OCI-LY1 (cell line): Measurements from ENCODE around the gene PSD.
A peak's percentile ranks its signal among the peaks of the same experiment; 100 is the strongest.

ENCODE experiments used
- H2AFZ ChIP-seq: fragments of 200-600 bp; sonication (generic), shearing (Covaris generic); 2 replicates; pipeline ENCODE4 v1.6.0; 2014; ENCODE audit warnings: antibody characterized with exemption, mild to moderate bottlenecking, low read length
- H3F3A ChIP-seq: fragments of 200-600 bp; sonication (generic), shearing (Covaris generic); 2 replicates; pipeline ENCODE4 v1.6.0; 2014; ENCODE audit warnings: mild to moderate bottlenecking, antibody characterized with exemption, low read length, moderate library complexity; ENCODE audit not compliant: insufficient read depth
- H3K27ac ChIP-seq: fragments of 200-600 bp; sonication (generic); 2 replicates; pipeline ENCODE4 v1.5.1; 2014; ENCODE audit warnings: low read length, mixed run types, mild to moderate bottlenecking, low read depth; ENCODE audit not compliant: poor library complexity, severe bottlenecking
- H3K27me3 ChIP-seq: fragments of 200-600 bp; sonication (generic); 2 replicates; pipeline ENCODE4 v1.6.0; 2014; ENCODE audit warnings: antibody characterized with exemption, mild to moderate bottlenecking, low read length, moderate library complexity; ENCODE audit not compliant: insufficient read depth
- H3K36me3 ChIP-seq: fragments of 200-600 bp; sonication (generic); 2 replicates; pipeline ENCODE4 v1.6.1; 2014; ENCODE audit warnings: mild to moderate bottlenecking, antibody characterized with exemption, low read length, moderate library complexity, mixed read lengths; ENCODE audit not compliant: insufficient read depth
- H3K4me1 ChIP-seq: fragments of 200-600 bp; sonication (generic); 2 replicates; pipeline ENCODE4 v1.5.1; 2014; ENCODE audit warnings: mild to moderate bottlenecking, low read length, moderate library complexity; ENCODE audit not compliant: insufficient read depth, severe bottlenecking
- H3K4me2 ChIP-seq: fragments of 200-600 bp; sonication (generic), shearing (Covaris generic); 2 replicates; pipeline ENCODE4 v1.6.1; 2014; ENCODE audit warnings: low read length
- H3K4me3 ChIP-seq: fragments of 200-600 bp; sonication (generic); 2 replicates; pipeline ENCODE4 v1.5.1; 2014; ENCODE audit warnings: low read length, low read depth, mild to moderate bottlenecking, mixed read lengths; ENCODE audit not compliant: poor library complexity, severe bottlenecking
- H3K79me2 ChIP-seq: fragments of 200-600 bp; shearing (Covaris generic); 2 replicates; pipeline ENCODE4 v1.6.1; 2016; ENCODE audit warnings: mixed run types, low read length, mixed read lengths; ENCODE audit not compliant: insufficient read depth
- H3K9ac ChIP-seq: fragments of 200-600 bp; sonication (generic), shearing (Covaris generic); 2 replicates; pipeline ENCODE4 v1.6.1; 2014; ENCODE audit warnings: mild to moderate bottlenecking, low read length, mixed read lengths
- H3K9me2 ChIP-seq: fragments of 200-600 bp; sonication (generic), shearing (Covaris generic); 2 replicates; pipeline ENCODE4 v1.6.1; 2014; ENCODE audit warnings: low read depth, mild to moderate bottlenecking, low read length, mixed read lengths
- H3K9me3 ChIP-seq: fragments of 200-600 bp; shearing (Covaris generic); 2 replicates; pipeline ENCODE4 v1.6.1; 2014; ENCODE audit warnings: low read length, mixed read lengths
- H4K20me1 ChIP-seq: fragments of 200-600 bp; sonication (generic), shearing (Covaris generic); 2 replicates; pipeline ENCODE4 v1.6.0; 2016; ENCODE audit warnings: mild to moderate bottlenecking, low read length; ENCODE audit not compliant: insufficient read depth
- EZH2 ChIP-seq: fragments of 200-600 bp; sonication (generic), shearing (Covaris generic); IDR thresholded peaks from 2 replicates; pipeline ENCODE4 v1.8.0; 2017; ENCODE audit warnings: borderline replicate concordance, mixed run types, mild to moderate bottlenecking, antibody characterized with exemption, low read length, moderate library complexity, mixed read lengths
- TF ChIP-seq, protein P1 (sequence below): fragments of 200-600 bp; sonication (generic), shearing (Covaris generic); IDR thresholded peaks from 2 replicates; pipeline ENCODE4 v1.5.1; 2017; ENCODE audit warnings: mild to moderate bottlenecking, antibody characterized with exemption, low read length, moderate library complexity, mixed read lengths

PSD gene

GRCh38 chr10:102418622-102419268, at the start of gene PSD:
TSS of gene PSD (minus strand) at chr10:102418785. CDS start at chr10:102417038, 1,747 bp downstream.
- peak within 1 kb of the TSS; percentile 96 for H3K4me2 ChIP-seq
- H3K27ac ChIP-seq: no peak within 1 kb of the TSS
- no peaks in the 10 kb centered on the region for H3K36me3 ChIP-seq
- peak within 1 kb of the TSS; percentile 73; the same call in 1 of the 2 replicates for H3K9ac ChIP-seq
- peak within 1 kb of the TSS; percentile 85 for H3K4me3 ChIP-seq
- no peaks in the 10 kb centered on the region for H3K27me3 ChIP-seq
- no peak for TF ChIP-seq EZH2
- TF ChIP-seq, protein P1, sequence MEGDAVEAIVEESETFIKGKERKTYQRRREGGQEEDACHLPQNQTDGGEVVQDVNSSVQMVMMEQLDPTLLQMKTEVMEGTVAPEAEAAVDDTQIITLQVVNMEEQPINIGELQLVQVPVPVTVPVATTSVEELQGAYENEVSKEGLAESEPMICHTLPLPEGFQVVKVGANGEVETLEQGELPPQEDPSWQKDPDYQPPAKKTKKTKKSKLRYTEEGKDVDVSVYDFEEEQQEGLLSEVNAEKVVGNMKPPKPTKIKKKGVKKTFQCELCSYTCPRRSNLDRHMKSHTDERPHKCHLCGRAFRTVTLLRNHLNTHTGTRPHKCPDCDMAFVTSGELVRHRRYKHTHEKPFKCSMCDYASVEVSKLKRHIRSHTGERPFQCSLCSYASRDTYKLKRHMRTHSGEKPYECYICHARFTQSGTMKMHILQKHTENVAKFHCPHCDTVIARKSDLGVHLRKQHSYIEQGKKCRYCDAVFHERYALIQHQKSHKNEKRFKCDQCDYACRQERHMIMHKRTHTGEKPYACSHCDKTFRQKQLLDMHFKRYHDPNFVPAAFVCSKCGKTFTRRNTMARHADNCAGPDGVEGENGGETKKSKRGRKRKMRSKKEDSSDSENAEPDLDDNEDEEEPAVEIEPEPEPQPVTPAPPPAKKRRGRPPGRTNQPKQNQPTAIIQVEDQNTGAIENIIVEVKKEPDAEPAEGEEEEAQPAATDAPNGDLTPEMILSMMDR: no peak
- no peaks in the 10 kb centered on the region for H3K79me2 ChIP-seq
- no peaks in the 10 kb centered on the region for H4K20me1 ChIP-seq
- no peaks in the 10 kb centered on the region for H3K9me3 ChIP-seq
- no peaks in the 10 kb centered on the region for H3K9me2 ChIP-seq
- peaks cover 28% of the 10 kb centered on the region for H3K4me1 ChIP-seq
- H2AFZ ChIP-seq: no peak within 1 kb of the TSS
- H3F3A ChIP-seq: no peaks in the 10 kb centered on the region

DNA sequence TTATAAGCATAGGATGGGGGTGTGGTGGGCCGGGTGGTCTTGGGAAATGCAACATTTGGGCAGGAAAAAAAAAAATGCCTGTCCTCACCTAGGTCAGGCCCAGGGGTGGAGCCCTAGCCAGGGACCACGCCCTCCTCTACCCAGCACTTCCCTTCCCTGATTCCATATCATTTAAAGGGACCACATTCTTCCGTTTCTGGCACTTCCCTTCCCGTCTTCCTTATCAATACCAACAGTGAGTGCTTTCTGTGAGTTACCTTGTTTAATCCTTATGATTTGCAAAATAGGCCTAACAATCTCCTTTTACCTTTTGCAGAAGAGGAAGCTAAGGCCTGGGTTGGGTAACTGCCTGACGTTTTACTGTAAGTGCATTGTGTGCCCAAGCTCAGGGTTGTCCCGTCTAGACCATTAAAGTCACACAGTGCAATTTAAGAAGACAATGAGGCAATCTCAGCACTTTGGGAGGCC, 49.4 kb upstream of the PSD start:
- Histone ChIP-seq H3K79me2 (no peaks in the 10 kb centered on the region), H3K36me3 (peaks cover 8% of the 10 kb centered on the region), H3K4me1 (peaks cover 10% of the 10 kb centered on the region), H2AFZ (no peak overlapping the region), H3K4me3 (no peak overlapping the region), H3K9ac (no peak overlapping the region), H3F3A (no peaks in the 10 kb centered on the region), H3K27ac (no peak overlapping the region), H3K27me3 (no peaks in the 10 kb centered on the region), H3K9me2 (no peaks in the 10 kb centered on the region), H3K4me2 (no peak overlapping the region), H4K20me1 (no peaks in the 10 kb centered on the region), H3K9me3 (no peaks in the 10 kb centered on the region)
- no peak for TF ChIP-seq EZH2
- TF ChIP-seq, protein P1: no peak

DNA sequence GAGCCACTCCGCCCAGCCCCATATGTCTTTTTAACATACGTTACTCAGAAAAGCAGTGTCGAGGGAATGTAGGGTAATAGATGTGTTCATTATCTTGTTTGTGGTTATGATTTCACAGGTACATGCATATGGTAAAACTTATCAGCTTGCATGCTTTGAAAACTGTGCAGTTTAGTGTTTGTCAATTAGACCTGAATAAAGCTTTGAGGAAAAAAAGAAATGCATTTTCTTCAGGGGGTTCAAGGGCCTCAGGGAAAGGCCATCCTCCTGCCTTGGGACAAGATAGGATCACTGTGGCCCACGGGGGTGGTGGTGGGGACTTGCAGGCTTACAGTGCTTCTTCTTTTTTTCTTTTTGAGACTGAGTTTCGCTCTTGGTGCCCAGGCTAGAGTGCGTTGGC, 48.7 kb upstream of the PSD start:
- no peak for TF ChIP-seq EZH2
- TF ChIP-seq, protein P1: no peak

More for the DNA sequence above, 48.7 kb upstream of the PSD start:
- Histone ChIP-seq H3K79me2 (no peaks in the 10 kb centered on the region), H3K4me1 (peaks cover 17% of the 10 kb centered on the region), H3F3A (no peaks in the 10 kb centered on the region), H3K4me3 (no peak overlapping the region), H3K27me3 (no peaks in the 10 kb centered on the region), H2AFZ (no peak overlapping the region), H3K9me2 (no peaks in the 10 kb centered on the region), H3K36me3 (peaks cover 8% of the 10 kb centered on the region), H3K9me3 (no peaks in the 10 kb centered on the region), H3K9ac (no peak overlapping the region), H4K20me1 (no peaks in the 10 kb centered on the region), H3K4me2 (no peak overlapping the region), H3K27ac (no peak overlapping the region)
